ENCODE data around the gene CSTB.

DNA sequence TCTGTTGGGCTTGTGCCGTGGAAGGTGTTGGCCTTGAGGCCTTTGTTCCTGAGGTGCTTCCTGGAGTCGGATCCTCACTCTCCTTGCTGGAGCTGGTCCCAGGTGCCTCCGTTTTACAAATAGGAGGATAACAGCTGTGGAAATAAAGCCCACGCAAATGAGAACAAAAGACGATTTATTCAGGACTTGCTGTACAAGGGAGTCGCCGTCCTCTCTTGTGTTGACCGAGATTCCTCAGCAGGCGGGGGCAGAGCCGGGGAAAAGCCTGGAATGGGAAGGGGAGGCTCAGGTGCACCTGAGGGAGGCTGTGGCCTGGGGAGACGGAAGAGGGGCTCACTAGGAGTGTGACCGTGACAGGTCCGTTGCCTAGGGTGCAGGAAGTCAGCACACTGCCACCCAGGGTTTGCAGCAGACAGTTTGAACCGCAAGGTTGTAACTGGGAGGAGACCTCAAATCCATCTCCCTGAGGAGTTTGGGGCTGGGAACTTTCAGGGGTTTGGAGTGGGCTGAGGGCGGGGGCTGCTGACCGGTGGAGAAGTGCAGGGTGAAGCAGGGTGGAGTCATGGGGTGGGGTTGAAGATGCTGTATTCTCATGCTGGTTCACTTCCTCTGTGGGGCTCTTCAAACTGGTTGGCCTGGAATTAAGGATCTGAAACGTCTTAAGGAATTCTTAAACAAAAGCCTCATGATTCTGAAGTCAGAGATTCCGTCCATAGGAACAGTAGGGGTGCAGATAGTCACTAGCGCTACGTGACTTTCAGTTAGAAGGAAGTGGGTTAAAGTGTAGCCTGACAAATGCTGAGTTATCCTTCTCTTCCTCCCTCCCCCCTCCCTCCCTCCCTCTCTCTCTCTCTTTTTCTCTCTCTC lies 2.6 kb upstream of the CSTB start:
- TF ChIP-seq, protein P1, sequence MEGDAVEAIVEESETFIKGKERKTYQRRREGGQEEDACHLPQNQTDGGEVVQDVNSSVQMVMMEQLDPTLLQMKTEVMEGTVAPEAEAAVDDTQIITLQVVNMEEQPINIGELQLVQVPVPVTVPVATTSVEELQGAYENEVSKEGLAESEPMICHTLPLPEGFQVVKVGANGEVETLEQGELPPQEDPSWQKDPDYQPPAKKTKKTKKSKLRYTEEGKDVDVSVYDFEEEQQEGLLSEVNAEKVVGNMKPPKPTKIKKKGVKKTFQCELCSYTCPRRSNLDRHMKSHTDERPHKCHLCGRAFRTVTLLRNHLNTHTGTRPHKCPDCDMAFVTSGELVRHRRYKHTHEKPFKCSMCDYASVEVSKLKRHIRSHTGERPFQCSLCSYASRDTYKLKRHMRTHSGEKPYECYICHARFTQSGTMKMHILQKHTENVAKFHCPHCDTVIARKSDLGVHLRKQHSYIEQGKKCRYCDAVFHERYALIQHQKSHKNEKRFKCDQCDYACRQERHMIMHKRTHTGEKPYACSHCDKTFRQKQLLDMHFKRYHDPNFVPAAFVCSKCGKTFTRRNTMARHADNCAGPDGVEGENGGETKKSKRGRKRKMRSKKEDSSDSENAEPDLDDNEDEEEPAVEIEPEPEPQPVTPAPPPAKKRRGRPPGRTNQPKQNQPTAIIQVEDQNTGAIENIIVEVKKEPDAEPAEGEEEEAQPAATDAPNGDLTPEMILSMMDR (IDR thresholded peaks at IDR 0.05) = no peak
- no peak for TF ChIP-seq EZH2 (IDR thresholded peaks at IDR 0.05)
